NCI-H2029 (cell line): Measurements from ENCODE around the gene SAMD4A.

ENCODE experiments used
- DNase-seq: peaks from one replicate; lab custom pipeline; 2025; lab: John Stamatoyannopoulos, UW

The SAMD4A gene

GRCh38 chr14:54633076-54633475 is 66.1 kb downstream of the SAMD4A start:
- DNase-seq: no peak

DNA sequence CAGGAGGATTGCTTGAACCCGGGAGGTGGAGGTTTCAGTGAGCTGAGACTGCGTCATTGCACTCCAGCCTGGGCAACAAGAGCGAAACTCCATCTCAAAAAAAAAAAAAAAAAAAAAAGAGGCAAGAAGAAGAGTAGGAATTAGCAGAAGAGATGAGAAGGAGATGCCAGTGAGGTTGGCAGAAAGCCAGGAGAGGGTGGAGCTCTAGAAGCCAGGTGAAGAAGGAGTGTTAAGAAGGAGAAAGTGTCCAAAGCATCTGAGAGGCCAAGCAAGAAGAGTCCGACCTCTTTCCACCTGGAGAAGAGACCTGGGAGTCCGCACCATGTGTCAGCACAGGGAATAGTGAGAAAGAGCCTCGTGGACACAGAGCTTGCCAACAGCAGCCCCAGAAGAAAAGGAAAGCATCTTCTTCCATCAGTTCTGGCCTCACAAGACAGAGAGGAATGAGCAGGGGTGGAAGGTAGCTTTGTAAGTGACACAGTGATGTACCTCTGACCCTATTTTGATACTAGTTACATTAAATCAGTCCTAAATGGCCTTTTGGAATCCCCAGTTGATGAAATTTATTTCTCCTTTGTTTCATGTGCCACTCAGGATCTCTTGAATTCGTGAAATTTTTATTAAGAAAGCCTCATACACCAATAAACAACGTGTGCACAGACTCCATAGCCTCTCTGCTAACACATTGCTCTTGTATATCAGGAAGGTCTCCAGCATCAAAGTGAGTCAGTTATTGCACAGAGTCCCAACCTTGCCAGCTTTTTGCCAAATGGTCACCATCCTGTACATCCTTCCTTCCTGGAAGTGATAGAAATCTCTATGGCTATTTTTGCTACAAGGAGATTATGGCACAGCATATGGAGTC is 70.6 kb downstream of the SAMD4A start:
- no peak for DNase-seq

DNA sequence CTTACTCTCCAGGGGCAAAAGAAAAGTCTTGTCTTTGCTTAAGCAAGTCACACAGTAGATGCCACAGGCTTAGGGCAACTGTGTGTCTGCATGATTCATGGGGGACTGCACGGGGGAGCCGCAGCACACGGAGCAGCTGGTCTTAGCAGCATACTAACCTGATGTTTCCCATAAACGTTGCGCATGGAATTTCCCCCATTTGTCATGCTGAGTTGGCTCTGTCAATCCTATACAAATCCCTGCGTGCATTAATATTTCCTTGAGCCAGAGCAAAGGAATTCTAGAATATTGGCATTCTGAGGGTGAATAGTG is 71.2 kb downstream of the SAMD4A start:
- no peak for DNase-seq

DNA sequence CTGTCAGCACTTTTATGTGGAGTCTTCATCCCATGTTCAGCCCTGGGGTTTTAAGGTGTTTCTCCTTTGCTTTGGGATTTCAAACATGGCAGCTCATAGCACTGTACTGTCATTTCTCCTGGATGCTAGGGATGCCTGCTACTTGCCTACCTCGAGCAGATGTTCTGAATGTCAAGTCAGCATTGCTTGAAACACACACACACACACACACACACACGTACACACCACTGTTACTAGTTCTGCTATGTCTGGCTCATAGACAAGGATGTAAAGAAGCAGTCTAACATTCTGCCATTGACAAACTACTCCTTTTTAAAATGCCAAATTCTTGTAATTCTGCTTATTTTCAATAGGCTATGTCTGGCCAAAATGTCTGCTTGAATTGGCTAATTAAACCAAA is 72.7 kb downstream of the SAMD4A start:
- no peak for DNase-seq

GRCh38 chr14:54640506-54640905 is 73.6 kb downstream of the SAMD4A start:
- DNase-seq: no peak

GRCh38 chr14:54642121-54642520 is 75.2 kb downstream of the SAMD4A start:
- no peak for DNase-seq

DNA sequence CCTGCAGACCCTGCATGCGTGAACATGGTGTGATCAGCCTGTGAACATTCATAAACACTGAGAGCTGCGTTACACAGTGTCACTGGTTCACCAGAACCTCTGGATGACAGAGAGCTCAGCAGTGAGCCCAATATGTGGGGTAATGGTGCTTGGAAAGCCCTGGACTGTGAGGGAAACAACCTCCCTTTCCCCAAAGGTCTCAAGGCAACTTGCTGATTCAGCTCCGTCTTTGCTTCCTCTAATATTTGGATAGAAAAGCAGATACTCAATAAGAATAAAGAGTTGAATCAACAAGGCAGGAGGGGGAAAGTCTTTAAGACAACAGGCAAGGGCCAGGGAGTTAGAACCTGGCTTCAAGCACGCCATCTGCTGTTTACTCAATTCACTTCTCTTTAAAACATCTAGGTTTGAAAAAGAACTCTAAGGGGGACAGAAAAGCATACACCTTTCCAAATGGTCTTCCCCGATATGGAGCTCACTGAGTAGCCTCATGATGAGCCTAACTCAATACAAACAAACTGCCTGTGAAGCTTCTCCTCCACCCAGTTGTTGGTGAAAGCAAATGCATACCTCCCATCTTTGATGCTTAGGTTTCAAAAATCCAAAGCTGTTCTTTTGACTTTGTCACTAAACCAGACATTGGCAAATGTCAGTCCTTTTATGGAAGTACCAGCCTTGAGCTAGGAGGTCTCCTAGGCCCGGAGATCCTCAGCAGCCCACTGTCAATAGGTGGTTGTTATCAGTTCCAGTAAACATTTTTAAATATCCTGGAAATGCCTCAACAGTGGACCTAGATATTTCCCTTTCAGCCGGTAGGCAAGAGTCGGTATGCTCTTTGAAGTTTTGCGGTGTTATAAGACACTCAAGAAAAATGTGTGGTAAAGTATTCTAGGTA is 76.1 kb downstream of the SAMD4A start:
- DNase-seq: no peak

- no peak for DNase-seq
These were observed 76.8 kb downstream of the SAMD4A start for GRCh38 chr14:54643696-54644176.

DNA sequence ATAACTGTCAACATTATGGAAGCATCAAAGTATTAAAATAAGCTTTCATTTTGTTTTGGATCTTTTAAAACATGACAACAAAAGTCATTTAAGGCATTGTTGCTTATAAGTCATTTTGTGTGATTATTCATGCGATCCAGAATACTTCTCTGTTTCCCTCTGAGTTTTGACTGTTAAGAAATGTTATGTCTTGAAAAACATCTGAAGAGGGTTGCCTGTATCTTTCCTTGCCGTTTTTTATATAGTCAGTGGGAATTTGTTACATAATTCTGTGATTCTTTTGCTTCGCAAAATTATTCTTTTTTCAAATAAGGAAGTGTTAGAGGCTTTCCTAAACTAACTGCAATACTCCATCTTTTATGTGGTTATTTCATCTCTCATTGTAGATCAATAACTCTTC is 78.7 kb downstream of the SAMD4A start:
- DNase-seq: no peak

DNA sequence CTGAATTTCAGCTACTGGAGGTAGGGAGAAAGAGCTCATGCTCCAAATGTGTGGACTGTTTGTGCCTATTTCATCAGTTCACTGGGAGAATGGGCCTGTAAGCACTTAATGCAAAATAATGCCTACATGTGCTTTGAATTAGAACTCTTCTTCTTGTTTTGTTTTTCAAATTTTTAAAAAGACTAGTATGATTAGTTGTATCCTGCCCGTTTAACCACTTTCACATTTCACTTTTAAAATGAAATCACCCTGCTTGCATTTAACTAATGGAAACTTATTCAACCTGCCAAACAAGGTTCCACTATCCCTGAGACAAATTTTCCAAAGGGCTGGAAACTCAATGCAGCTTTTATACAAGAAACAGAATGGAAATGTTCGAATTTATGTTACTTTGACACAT is 79.7 kb downstream of the SAMD4A start:
- no peak for DNase-seq

DNA sequence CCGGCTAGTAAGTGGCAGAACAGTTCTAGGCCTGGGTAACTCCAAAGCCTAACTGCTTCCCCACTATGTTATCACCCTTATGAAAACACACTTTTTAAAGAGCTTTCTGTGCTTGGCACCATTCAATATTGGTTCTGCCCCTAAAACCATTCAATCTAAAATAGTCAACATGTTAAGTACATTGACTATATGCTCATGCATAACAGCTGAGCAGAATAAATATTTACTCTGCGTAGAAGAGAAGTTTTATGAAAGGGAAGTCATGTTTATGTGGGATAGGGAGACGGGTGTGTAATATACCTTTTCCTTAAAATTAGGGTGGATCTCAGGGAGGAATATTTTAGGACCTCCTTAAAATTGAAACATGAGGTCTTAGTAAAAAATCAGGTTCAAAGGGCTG is 80.5 kb downstream of the SAMD4A start:
- peak; percentile 59 for DNase-seq

GRCh38 chr14:54649056-54649455 is 82.1 kb downstream of the SAMD4A start:
- no peak for DNase-seq

- DNase-seq: no peak
These were observed 83.5 kb downstream of the SAMD4A start for GRCh38 chr14:54650331-54650958.

GRCh38 chr14:54650959-54651351 is 84.0 kb downstream of the SAMD4A start:
- no peak for DNase-seq

- DNase-seq: no peak
These were observed 84.7 kb downstream of the SAMD4A start for GRCh38 chr14:54651649-54652048.

DNA sequence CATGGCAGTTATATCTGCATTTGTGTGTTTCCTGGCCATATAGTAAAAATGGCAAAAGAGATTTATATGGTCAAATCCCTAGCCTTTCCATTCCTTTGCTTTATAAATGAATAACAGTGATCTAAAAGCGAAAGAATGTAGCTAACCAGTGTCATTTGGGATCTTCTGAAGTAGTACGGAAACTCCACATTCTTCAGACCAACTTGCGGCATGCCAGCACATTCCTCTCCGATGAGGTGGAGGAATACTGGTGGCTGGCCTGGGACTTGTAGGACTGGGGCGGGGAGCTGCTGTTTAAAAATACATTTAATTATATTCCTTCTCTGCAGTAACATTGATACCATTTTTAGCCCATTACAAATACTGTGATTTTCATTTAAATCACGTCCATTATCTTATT is 85.3 kb downstream of the SAMD4A start:
- DNase-seq: no peak

DNA sequence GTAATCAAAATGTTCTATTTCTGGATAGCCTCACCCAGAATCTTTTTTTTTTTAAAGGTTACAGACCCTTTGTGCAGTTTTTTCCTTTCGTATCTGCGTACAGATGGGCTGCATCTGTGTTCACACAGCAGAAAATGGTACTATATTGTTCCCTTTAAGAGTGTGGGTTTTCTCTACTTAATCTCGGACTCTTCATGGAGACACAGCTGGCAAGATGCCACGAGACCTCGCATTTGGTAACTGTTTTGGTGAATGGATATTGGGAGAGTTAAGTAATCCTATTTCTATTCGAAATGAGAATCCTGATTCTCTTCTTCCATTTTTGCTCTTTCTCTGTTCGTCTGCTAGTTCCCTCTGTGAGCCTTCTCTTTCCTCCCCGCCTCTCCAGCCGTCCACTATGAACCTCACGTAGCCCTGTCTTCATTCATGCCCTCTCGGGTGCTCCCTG is 85.7 kb downstream of the SAMD4A start:
- DNase-seq: no peak

DNA sequence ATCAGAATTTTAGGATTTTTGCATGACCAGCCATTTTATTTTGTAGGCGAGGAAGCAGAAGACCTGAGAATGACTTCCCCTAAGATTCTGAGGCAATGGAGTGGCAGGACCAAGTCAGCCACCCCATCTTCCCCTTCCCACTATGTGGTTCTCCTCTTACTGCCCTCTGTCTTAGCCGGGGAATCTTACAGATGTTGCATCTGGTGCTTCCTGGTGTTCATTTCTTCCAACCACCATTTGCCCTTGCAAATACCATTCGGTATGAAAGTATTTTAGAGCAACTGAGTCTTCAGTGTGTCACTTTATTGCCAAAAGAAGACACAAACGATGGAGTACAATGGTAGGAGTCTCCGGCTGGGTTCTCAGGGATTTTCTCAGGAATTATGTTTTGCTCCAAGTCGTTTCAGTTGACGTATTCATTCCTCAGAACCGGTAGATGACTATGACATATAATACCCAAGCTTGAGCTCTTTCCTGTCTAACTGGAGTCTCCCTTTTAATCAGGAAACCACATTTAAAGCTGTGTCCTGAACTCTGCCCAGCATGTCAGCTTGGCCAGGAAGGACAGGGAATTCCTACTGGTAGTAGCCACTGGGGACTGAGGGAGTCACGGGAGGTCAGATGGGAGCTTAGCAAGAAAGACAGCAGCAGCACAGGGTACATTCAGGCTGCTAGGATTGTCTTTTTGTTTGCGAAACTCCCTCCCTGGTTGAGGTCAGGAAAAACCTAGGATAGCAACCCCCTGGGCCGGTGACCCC is 87.0 kb downstream of the SAMD4A start:
- DNase-seq: no peak

- no peak for DNase-seq
These were observed 87.7 kb downstream of the SAMD4A start for GRCh38 chr14:54654605-54655004.

DNA sequence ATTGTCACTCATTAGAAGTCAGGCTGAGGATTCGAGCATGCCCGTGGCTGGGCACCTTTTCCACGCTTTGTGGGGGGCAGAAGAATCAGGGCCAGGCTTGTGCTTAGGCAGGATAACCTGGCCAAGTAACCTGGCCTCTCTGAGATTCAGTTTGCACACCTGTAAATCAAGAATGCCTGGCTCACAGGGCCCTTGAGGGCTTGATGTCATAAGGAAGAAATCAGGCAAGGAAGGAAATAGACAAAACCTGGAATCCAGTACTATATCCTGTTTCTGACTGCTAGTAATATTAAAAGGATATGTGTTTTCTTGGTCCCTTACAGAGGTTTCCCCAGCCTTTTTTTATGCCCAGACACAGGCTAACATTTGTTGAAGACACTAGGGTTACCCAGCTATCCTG is 91.9 kb downstream of the SAMD4A start:
- DNase-seq: no peak

DNA sequence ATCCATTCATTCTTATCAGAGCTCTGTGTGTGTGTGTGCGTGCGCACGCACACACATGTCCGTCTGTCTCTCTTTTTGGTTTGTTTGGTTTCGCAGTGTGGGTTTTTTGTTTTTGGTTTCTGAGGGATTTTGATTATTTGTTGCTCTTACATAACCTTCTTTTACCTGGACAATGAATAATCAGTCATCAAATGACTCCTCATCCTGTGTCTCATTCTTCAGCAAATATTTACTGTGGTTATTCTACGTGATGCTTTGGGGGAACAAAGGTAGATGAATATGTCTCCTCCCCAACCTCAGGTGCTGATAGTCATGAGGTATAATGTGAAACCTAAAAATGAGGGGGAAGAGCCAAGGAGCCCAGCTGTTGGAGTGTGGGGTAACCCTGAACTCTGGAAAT is 92.4 kb downstream of the SAMD4A start:
- DNase-seq: no peak

DNA sequence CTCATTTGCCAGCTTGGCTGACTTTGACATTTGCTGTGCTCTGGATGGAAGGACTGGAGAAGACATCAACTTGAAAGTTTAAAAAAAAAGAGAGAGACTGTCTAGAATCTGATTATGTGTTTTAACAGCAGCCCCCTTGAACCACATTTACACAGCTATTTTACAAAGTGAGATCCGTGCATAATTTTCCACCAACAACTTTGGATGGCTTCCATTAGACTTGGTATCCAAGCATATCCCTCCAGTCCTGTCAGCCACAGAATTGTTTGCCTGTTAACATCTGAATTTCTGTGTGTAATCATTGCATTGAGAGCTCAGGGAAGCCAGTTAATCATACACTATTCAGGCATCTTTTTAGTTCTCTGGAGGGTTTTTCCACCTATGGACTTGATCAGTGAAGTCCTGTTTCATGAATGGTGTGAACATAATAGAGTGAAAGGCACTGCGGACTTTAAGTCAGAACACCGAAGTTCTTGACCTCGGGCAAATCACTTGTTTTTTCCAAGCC is 93.7 kb downstream of the SAMD4A start:
- DNase-seq: no peak
